Stomach smooth muscle (tissue), 2 donors: Measurements from ENCODE around the gene PTGDS.

Source experiments
- H3K27ac ChIP-seq: one replicate; pipeline ENCODE4 v1.7.0; 2013; ENCODE audit warnings: mild to moderate bottlenecking, low read length, inconsistent platforms
- H3K27me3 ChIP-seq, 2 donors: one replicate each; pipeline ENCODE4 v1.7.0; 2013; ENCODE audit warnings: low read length in 2 of 2; ENCODE audit not compliant: insufficient read depth in 2 of 2, control insufficient read depth in 1 of 2
- H3K36me3 ChIP-seq, 2 donors: one replicate each; pipeline ENCODE4 v1.7.0; 2013; ENCODE audit warnings: low read length in 2 of 2; ENCODE audit not compliant: control insufficient read depth in 2 of 2, insufficient read depth in 2 of 2
- H3K4me1 ChIP-seq: one replicate; pipeline ENCODE4 v1.7.0; 2013; ENCODE audit warnings: low read length; ENCODE audit not compliant: control insufficient read depth, insufficient read depth
- H3K4me3 ChIP-seq, 2 donors: one replicate each; pipeline ENCODE4 v1.7.0; 2013; ENCODE audit warnings: low read length in 2 of 2
- H3K9ac ChIP-seq, 2 donors: one replicate each; pipeline ENCODE4 v1.7.0; 2013; ENCODE audit warnings: low read length in 2 of 2, mild to moderate bottlenecking in 1 of 2
- H3K9me3 ChIP-seq, 2 donors: one replicate each; pipeline ENCODE4 v1.7.0; 2013; ENCODE audit warnings: low read length in 2 of 2; ENCODE audit not compliant: control insufficient read depth in 2 of 2
- donor health status: healthy.
- donor health status: Pancreatic carcinoma.

PTGDS gene

DNA sequence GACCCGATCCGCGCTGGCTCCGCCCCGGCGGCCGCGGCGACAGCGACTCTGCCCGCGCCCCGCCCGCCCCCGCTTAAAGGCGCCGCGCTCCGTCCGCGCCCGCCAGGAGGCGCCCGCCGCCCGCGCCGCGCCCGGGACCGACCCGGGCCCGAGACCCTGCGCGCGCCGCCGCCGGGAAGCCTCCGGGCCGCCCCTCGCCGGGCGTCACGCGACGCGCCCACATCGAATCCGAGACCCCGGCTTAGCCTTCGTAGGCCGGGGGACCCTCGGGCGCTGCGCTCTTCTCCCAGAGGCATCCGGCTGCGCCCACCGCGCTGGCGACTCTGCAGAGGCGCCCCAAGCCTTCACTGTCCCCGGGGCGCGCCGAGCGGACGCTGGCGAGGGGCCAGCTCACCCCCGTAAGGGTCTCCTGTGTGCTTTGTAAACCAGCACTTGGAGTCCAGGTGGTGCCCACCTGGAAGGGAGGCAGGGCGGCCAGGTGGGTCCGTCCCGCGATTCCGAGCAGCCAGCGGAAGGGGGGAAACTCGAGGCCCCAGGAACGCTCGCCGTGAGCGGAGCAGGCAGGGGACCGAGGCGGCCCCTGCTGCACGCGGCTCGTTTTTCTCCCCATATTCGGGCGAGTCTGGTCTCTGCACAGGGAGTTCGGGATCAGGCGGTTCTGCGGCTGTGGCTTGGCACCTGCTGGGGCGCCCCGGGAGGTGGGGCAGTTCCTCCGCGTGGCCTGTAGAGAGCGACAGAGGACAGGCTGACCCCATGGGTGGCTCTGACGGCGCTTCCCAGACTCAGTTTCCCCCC, 51.2 kb downstream of the PTGDS start:
- H3K9me3 ChIP-seq: no peaks in the 10 kb centered on the region
- no peaks in the 10 kb centered on the region for H3K27me3 ChIP-seq
- H3K36me3 ChIP-seq: no peaks in the 10 kb centered on the region
- H3K27ac ChIP-seq: no peak overlapping the region
- peak overlapping the region; percentile 13 to 64 for H3K9ac ChIP-seq
- H3K4me1 ChIP-seq: peaks cover 33% of the 10 kb centered on the region
- H3K4me3 ChIP-seq: peak overlapping the region; percentile 71 to 77

GRCh38 chr9:137029058-137029936, 52.0 kb downstream of the PTGDS start:
- no peaks in the 10 kb centered on the region for H3K9me3 ChIP-seq
- H3K9ac ChIP-seq: no peak overlapping the region

DNA sequence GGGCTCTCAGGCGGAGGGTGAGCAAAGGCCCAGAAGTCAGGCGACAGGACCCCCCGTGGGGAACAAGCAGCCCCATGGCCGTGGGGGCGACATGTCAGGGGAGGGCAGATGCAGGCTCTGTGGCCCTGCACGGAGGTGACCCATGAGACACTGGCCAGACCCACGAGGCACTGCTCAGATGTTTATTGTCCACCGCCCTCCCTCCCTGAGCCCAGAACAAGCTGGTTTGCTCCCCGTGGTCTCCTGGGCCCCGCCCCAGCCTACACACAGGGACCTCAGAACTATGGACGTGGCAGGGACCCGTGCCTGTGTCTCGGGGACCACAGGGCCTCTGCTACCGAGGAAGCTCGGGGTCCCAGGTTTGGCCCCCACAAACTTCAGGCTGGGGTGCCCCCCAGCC, 52.7 kb downstream of the PTGDS start:
- H3K27ac ChIP-seq: no peak overlapping the region
- no peaks in the 10 kb centered on the region for H3K9me3 ChIP-seq
- peaks cover 0 to 1% of the 10 kb centered on the region in 2 donors for H3K27me3 ChIP-seq
- no peaks in the 10 kb centered on the region for H3K36me3 ChIP-seq
- no peak overlapping the region for H3K4me3 ChIP-seq
- H3K4me1 ChIP-seq: peaks cover 33% of the 10 kb centered on the region
- H3K9ac ChIP-seq: no peak overlapping the region

More at GRCh38 chr9:137029058-137029936, 52.0 kb downstream of the PTGDS start:
- H3K27me3 ChIP-seq: no peaks in the 10 kb centered on the region
- peaks cover 33% of the 10 kb centered on the region for H3K4me1 ChIP-seq
- H3K36me3 ChIP-seq: no peaks in the 10 kb centered on the region
- H3K27ac ChIP-seq: no peak overlapping the region
- H3K4me3 ChIP-seq: peak overlapping the region; percentile 71 to 77

- H3K27ac ChIP-seq: no peak overlapping the region
- H3K9me3 ChIP-seq: no peaks in the 10 kb centered on the region
- no peak overlapping the region for H3K4me3 ChIP-seq
- no peak overlapping the region for H3K9ac ChIP-seq
- no peaks in the 10 kb centered on the region for H3K36me3 ChIP-seq
- H3K27me3 ChIP-seq: peaks cover 0 to 7% of the 10 kb centered on the region in 2 donors
- H3K4me1 ChIP-seq: peaks cover 37% of the 10 kb centered on the region
Observed at GRCh38 chr9:137030538-137031527, 53.5 kb downstream of the PTGDS start.
